ENCODE results near the gene MFSD8.

MFSD8 gene

GRCh38 chr4:127965062-127965802 lies at the start of gene MFSD8, which contains the start of gene ABHD18:
MFSD8 (minus strand) TSS chr4:127965173; CDS start chr4:127965133, 40 bp downstream.
ABHD18 (plus strand) TSS chr4:127965406; CDS start chr4:127982956, 17,550 bp downstream.
- peak within 1 kb of the TSS; percentile 69 for H3K4me3 ChIP-seq (ENCODE audit: low read depth, low read length)
- H3K4me1 ChIP-seq (ENCODE audit: control insufficient read depth, insufficient read depth, low read length), result no peaks in the 10 kb centered on the region
- peaks cover 0 to 13% of the 10 kb centered on the region in 2 experiments; a peak in 1 of 3 replicates for H3K36me3 ChIP-seq (ENCODE audit: control insufficient read depth in 2 of 2, insufficient read depth in 1 of 2, low read length in 2 of 2)
- H3K27ac ChIP-seq (ENCODE audit: extremely low read depth, low read depth, low read length), result peak within 1 kb of the TSS; percentile 61
- POLR2A ChIA-PET, result interaction anchor here (0.6 to 2.1 kb wide), 15 partner anchors 9 to 342 kb away, joined by 3 to 32 read pairs (median 4); partner anchors contain the start of genes INTU, LARP1B, PGRMC2 and PLK4
- no peaks in the 10 kb centered on the region for H3K9me3 ChIP-seq (ENCODE audit: control insufficient read depth, insufficient read depth, low read depth, low read length)
- CTCF ChIA-PET, result interaction anchor here (0.5 to 1.0 kb wide), 4 partner anchors 46 to 775 kb away, joined by 3 read pairs; no protein-coding TSS in a partner anchor
- TF ChIP-seq ZNF510 (tag by site-specific recombination; IDR thresholded peaks at IDR 0.05; ENCODE audit: insufficient replicate concordance), result no peak
- TF ChIP-seq SP2 (tag by site-specific recombination; IDR thresholded peaks at IDR 0.05), result peak; percentile 94
- no peak for TF ChIP-seq ZNF544 (tag by site-specific recombination; IDR thresholded peaks at IDR 0.05)
- TF ChIP-seq ZNF629 (tag by site-specific recombination; IDR thresholded peaks at IDR 0.05), result peak; percentile 33; the same call in 1 of the 2 replicates
- no peak for TF ChIP-seq FEZF1 (tag by site-specific recombination; IDR thresholded peaks at IDR 0.05)
- 0 out of 2 replicates have a peak, but pooled peaks have one; percentile 16 for TF ChIP-seq INSM2 (tag by site-specific recombination; IDR thresholded peaks at IDR 0.05)
- no peak for TF ChIP-seq ZNF214 (tag by site-specific recombination; IDR thresholded peaks at IDR 0.05; ENCODE audit: borderline replicate concordance)
- peak; percentile 46; the same call in 1 of the 2 replicates for TF ChIP-seq KLF9 (tag by site-specific recombination; IDR thresholded peaks at IDR 0.05; ENCODE audit: low read depth)
- peak; percentile 84 for TF ChIP-seq KLF8 (tag by site-specific recombination; IDR thresholded peaks at IDR 0.05)
- no peak for TF ChIP-seq OSR2 (tag by site-specific recombination; IDR thresholded peaks at IDR 0.05)
- TF ChIP-seq ZNF335 (tag by site-specific recombination; conservative IDR thresholded peaks at IDR 0.05), result peak; percentile 83; the same call in 1 of the 2 replicates
- TF ChIP-seq CTCF (tag by site-specific recombination; IDR thresholded peaks at IDR 0.05), result peak; percentile 78
- no peak for TF ChIP-seq ZNF292 (tag by site-specific recombination; IDR thresholded peaks at IDR 0.05; ENCODE audit: borderline replicate concordance, low read depth)
- TF ChIP-seq WT1 (tag by site-specific recombination; IDR thresholded peaks at IDR 0.05), result peak; percentile 75; the same call in 1 of the 2 replicates
- no peak for TF ChIP-seq ZNF426 (tag by site-specific recombination; IDR thresholded peaks at IDR 0.05)
- TF ChIP-seq REST (tag by site-specific recombination; IDR thresholded peaks at IDR 0.05), result peak; percentile 19; the same call in 1 of the 2 replicates
- no peak for TF ChIP-seq ZNF169 (tag by site-specific recombination; IDR thresholded peaks at IDR 0.05)
- peak; percentile 42; the same call in 1 of the 2 replicates for TF ChIP-seq ZBTB6 (tag by site-specific recombination; IDR thresholded peaks at IDR 0.05)
- TF ChIP-seq YY2 (tag by site-specific recombination; IDR thresholded peaks at IDR 0.05), result peak; percentile 72
- TF ChIP-seq ZNF639 (tag by site-specific recombination; IDR thresholded peaks at IDR 0.05), result 0 out of 2 replicates have a peak, but pooled peaks have one; percentile 17
- peak; percentile 77; the same call in 1 of the 2 replicates for TF ChIP-seq ZBTB48 (tag by site-specific recombination; IDR thresholded peaks at IDR 0.05)
- no peak for TF ChIP-seq ZNF549 (tag by site-specific recombination; IDR thresholded peaks at IDR 0.05)
- TF ChIP-seq BCL11B (tag by site-specific recombination; IDR thresholded peaks at IDR 0.05; ENCODE audit: low read depth), result peak; percentile 92
- peak; percentile 38 for TF ChIP-seq ZXDB (tag by site-specific recombination; IDR thresholded peaks at IDR 0.05)
- no peak for TF ChIP-seq ZNF571 (tag by site-specific recombination; IDR thresholded peaks at IDR 0.05)
- TF ChIP-seq ZNF692 (tag by site-specific recombination; IDR thresholded peaks at IDR 0.05), result no peak

Data from HEK293 (cell line).